ENCODE measurements around the gene GBP3. TPM values are rescaled to one million over a fixed set of nuclear protein-coding genes. Genes with fewer than 3 reads are reported as not detected.

Gene GBP3
- total RNA-seq, 4 donors from 2014 or later: 15.5 to 22.8 (median 17.6) TPM

- TF ChIP-seq, protein P1, sequence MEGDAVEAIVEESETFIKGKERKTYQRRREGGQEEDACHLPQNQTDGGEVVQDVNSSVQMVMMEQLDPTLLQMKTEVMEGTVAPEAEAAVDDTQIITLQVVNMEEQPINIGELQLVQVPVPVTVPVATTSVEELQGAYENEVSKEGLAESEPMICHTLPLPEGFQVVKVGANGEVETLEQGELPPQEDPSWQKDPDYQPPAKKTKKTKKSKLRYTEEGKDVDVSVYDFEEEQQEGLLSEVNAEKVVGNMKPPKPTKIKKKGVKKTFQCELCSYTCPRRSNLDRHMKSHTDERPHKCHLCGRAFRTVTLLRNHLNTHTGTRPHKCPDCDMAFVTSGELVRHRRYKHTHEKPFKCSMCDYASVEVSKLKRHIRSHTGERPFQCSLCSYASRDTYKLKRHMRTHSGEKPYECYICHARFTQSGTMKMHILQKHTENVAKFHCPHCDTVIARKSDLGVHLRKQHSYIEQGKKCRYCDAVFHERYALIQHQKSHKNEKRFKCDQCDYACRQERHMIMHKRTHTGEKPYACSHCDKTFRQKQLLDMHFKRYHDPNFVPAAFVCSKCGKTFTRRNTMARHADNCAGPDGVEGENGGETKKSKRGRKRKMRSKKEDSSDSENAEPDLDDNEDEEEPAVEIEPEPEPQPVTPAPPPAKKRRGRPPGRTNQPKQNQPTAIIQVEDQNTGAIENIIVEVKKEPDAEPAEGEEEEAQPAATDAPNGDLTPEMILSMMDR (IDR thresholded peaks at IDR 0.05; ENCODE audit: low read depth): no peak
Observed at GRCh38 chr1:88985032-88985431, 37.6 kb downstream of the GBP3 start.

- TF ChIP-seq, protein P1 (IDR thresholded peaks at IDR 0.05; ENCODE audit: low read depth): no peak
Observed at GRCh38 chr1:88984569-88984968, 38.1 kb downstream of the GBP3 start.

DNA sequence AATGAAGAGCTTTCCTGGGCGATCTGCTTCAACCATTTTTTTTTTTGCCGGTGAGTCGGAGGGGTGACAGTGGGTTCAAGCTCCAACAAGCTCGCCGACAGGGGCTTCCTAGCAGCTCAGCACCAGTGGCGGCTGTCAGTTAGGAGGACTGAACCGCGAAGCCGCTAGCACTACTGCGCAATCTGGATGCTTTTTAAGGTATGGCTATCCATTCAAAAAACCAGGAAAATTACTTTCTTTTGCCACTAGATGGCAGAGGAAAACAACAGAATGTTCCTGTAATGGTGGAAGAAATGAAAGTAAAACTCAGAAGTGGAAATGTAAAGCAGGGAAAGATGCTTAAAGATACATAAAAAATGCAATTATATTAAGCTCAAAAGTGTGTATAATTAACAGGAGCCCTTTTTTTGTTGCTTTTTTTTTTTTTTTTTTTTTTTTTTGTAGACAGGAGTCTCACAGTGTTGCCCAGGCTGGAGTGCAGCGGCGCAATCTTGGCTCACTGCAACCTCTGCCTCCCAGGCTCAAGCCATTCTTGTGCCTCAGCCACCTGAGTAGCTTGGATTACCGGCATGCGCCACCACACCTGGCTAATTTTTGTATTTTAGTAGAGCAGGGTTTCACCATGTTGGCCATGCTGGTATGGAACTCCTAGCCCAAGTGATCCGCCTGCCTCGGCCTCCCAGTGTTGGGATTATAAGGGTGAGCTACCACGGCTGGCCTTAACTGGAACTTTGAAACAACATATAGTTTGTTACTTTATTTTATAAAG lies 38.7 kb downstream of the GBP3 start:
- TF ChIP-seq, protein P1 (IDR thresholded peaks at IDR 0.05; ENCODE audit: low read depth): no peak

- TF ChIP-seq, protein P1 (IDR thresholded peaks at IDR 0.05; ENCODE audit: low read depth): no peak
Observed at GRCh38 chr1:88982055-88982454, 40.6 kb downstream of the GBP3 start.

DNA sequence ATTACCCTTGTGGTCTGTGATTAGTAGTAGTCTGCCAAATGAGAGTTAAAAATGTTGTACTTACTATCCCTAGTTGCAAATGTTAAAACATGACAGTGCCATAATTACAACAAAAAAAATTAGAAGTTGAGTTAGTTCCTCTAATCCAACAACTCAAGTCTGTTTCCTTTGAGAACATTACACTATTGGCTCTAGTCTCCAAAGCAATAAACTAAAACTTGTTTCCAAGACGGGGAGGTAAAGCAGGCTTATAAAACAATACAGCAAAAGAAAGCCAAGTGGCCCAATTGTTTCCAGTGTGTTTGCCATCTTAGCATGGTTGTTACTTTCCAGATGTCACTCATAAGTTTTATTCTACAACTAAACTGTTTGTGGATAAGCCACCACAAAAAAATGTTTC lies 41.8 kb downstream of the GBP3 start:
- TF ChIP-seq, protein P1 (IDR thresholded peaks at IDR 0.05; ENCODE audit: low read depth): no peak

- TF ChIP-seq, protein P1 (IDR thresholded peaks at IDR 0.05; ENCODE audit: low read depth): no peak
Observed at GRCh38 chr1:88979749-88980116, 42.9 kb downstream of the GBP3 start.

GRCh38 chr1:88979054-88979748 lies 43.5 kb downstream of the GBP3 start:
- TF ChIP-seq, protein P1 (IDR thresholded peaks at IDR 0.05; ENCODE audit: low read depth): no peak
